NCI-H128 (cell line): ENCODE data around the gene RNF215.
A peak's percentile ranks its signal among the peaks of the same experiment; 100 is the strongest.

Source experiments
- DNase-seq: peaks from one replicate; lab custom pipeline; 2025; ENCODE audit not compliant: unreplicated experiment; lab: John Stamatoyannopoulos, UW

Gene RNF215

GRCh38 chr22:30386960-30387827 is at the start of gene RNF215:
Gene RNF215, minus strand, starts transcription at chr22:30387411. Its CDS starts 98 bp downstream, at chr22:30387313.
- DNase-seq = peak; percentile 28

- no peak for DNase-seq
Observed at GRCh38 chr22:30436196-30436595, 49.0 kb upstream of the RNF215 start.

- DNase-seq = no peak
Observed at GRCh38 chr22:30435674-30436126, 48.5 kb upstream of the RNF215 start.

GRCh38 chr22:30434843-30435242 is 47.6 kb upstream of the RNF215 start:
- no peak for DNase-seq

- DNase-seq = no peak
Observed at GRCh38 chr22:30433773-30434172, 46.6 kb upstream of the RNF215 start.

- no peak for DNase-seq
Observed at GRCh38 chr22:30433227-30433626, 46.0 kb upstream of the RNF215 start.

- no peak for DNase-seq
Observed at GRCh38 chr22:30432520-30432919, 45.3 kb upstream of the RNF215 start.

GRCh38 chr22:30432096-30432495 is 44.9 kb upstream of the RNF215 start:
- DNase-seq = no peak

GRCh38 chr22:30430933-30431332 is 43.7 kb upstream of the RNF215 start:
- DNase-seq = no peak

GRCh38 chr22:30429887-30430286 is 42.7 kb upstream of the RNF215 start:
- no peak for DNase-seq

- no peak for DNase-seq
Observed at GRCh38 chr22:30427871-30428270, 40.7 kb upstream of the RNF215 start.

- peak; percentile 19 for DNase-seq
Observed at GRCh38 chr22:30426388-30427353, 39.5 kb upstream of the RNF215 start.

GRCh38 chr22:30425616-30426387 is 38.6 kb upstream of the RNF215 start, which contains the start of gene MTFP1:
Gene MTFP1, plus strand, starts transcription at chr22:30425768. Its CDS starts 112 bp downstream, at chr22:30425880.
- DNase-seq = no peak

GRCh38 chr22:30425327-30425615 is 38.1 kb upstream of the RNF215 start:
- DNase-seq = no peak

GRCh38 chr22:30424534-30425326 is 37.5 kb upstream of the RNF215 start:
- DNase-seq = no peak

GRCh38 chr22:30423959-30424533 is 36.8 kb upstream of the RNF215 start:
- DNase-seq = peak; percentile 96

- no peak for DNase-seq
Observed at GRCh38 chr22:30423301-30423958, 36.2 kb upstream of the RNF215 start.

GRCh38 chr22:30422481-30423300 is 35.5 kb upstream of the RNF215 start:
- no peak for DNase-seq
